ENCODE data around the gene SRL. TPM values are rescaled to one million over a fixed set of nuclear protein-coding genes. Genes with fewer than 3 reads are reported as not detected.

Gene SRL
- total and polyA plus RNA-seq, 2 of the 4 experiments (the other 2 are of a cell fraction), result under 0.01 to 0.14 TPM

GRCh38 chr16:4198816-4199215 lies 43.1 kb downstream of the SRL start:
- no peak overlapping the region for H3K4me3 ChIP-seq (ENCODE audit: insufficient read depth, low read depth, low read length)
- no peak overlapping the region for H4K91ac ChIP-seq (ENCODE audit: insufficient read depth, low read depth, low read length)
- H4K5ac ChIP-seq (ENCODE audit: low read depth, low read length), result no peak overlapping the region
- H2AK9ac ChIP-seq (replicated peaks; ENCODE audit: low read depth, low read length, poor library complexity), result no peak overlapping the region
- H3K4me1 ChIP-seq (ENCODE audit: control insufficient read depth, insufficient read depth, low read length), result peaks cover 7% of the 10 kb centered on the region
- intact Hi-C loops (cut with micrococcal nuclease), result no loop called here
- H3K9ac ChIP-seq (ENCODE audit: low read depth, low read length), result no peak overlapping the region
- H3K18ac ChIP-seq (ENCODE audit: low read depth, low read length), result no peak overlapping the region
- H2AFZ ChIP-seq (replicated peaks; ENCODE audit: low read length, poor library complexity), result peak overlapping the region; percentile 59
- no peak for ATAC-seq (ENCODE audit: low read depth)
- peaks cover 4% of the 10 kb centered on the region; the same call in 1 of the 2 replicates for H3K9me1 ChIP-seq (ENCODE audit: insufficient read depth, low read length)
- H3K23ac ChIP-seq (ENCODE audit: low read depth, low read length), result no peak overlapping the region
- H2BK15ac ChIP-seq (ENCODE audit: low read depth, low read length), result no peak overlapping the region
- in situ Hi-C loops (cut with MboI; ENCODE audit: low sequenced_read_pairs), result no loop called here
- no peak overlapping the region for H2BK20ac ChIP-seq (ENCODE audit: low read depth, low read length)
- dilution Hi-C loops (cut with HindIII; ENCODE audit: low sequenced_read_pairs, unreplicated experiment), result no loop called here
- ChIA-PET POLR2A (ENCODE audit: unreplicated experiment) (no interaction called here), CTCF (interaction anchor here (3.7 kb wide), 1 partner anchor 55 kb away, joined by 37 read pairs; no protein-coding TSS in a partner anchor)
- no peak overlapping the region for H3K4ac ChIP-seq (ENCODE audit: low read depth, low read length)
- H4K8ac ChIP-seq (ENCODE audit: low read depth in 2 of 2, low read length in 2 of 2), result no peak overlapping the region
- no peaks in the 10 kb centered on the region for H3K79me1 ChIP-seq (ENCODE audit: low read depth in 1 of 2, low read length in 2 of 2)
- DNase-seq, result no peak
- no peak overlapping the region for H2BK5ac ChIP-seq (ENCODE audit: low read depth, low read length, poor library complexity, severe bottlenecking)
- no peaks in the 10 kb centered on the region for H4K20me1 ChIP-seq (ENCODE audit: insufficient read depth, low read length)
- no CpG with 5 or more reads among the region's 4 CpGs for WGBS, 2 experiments (ENCODE audit: extremely low coverage in 2 of 2, insufficient read length in 1 of 2)
- no peak overlapping the region for H2AK5ac ChIP-seq (ENCODE audit: low read depth, low read length)
- no peaks in the 10 kb centered on the region for H3K36me3 ChIP-seq (ENCODE audit: control insufficient read depth, insufficient read depth, low read length)
- no peak overlapping the region for H3K4me2 ChIP-seq (ENCODE audit: low read depth, low read length)
- no peak overlapping the region for H3K56ac ChIP-seq (ENCODE audit: extremely low read depth, insufficient read depth, low read length)
- TF ChIP-seq CEBPB (IDR thresholded peaks at IDR 0.05; ENCODE audit: low read depth, low read length) (no peak), RCOR1 (IDR thresholded peaks at IDR 0.05; ENCODE audit: insufficient replicate concordance, low read length) (no peak)
- H2BK120ac ChIP-seq (ENCODE audit: low read depth, low read length), result no peak overlapping the region
- H3K14ac ChIP-seq (replicated peaks; ENCODE audit: low read depth, low read length), result no peak overlapping the region
- H3K9me3 ChIP-seq (ENCODE audit: control insufficient read depth, insufficient read depth, low read length), result no peaks in the 10 kb centered on the region
- no TSS peak for BruUV-seq (replicated peaks)
- no peak overlapping the region for H3K27ac ChIP-seq (ENCODE audit: insufficient read depth, low read length)
- no peaks in the 10 kb centered on the region for H3K27me3 ChIP-seq (ENCODE audit: control insufficient read depth, insufficient read depth, low read length)
